IMR-90 (cell line): ENCODE measurements around the gene SLC9A7. TPM values are rescaled to one million over a fixed set of nuclear protein-coding genes. Genes with fewer than 3 reads are reported as not detected.

Experiments
- ATAC-seq: fragments of 200-7000 bp; cut with Tn5 transposase; 2 replicates; pipeline ENCODE4 v1.9.1; 2020; ENCODE audit warnings: low read depth, mild to moderate bottlenecking, moderate library complexity
- BruUV-seq: library from RNA; stranded (reverse); fragments of 400-500 nt; replicated peaks from 2 replicates; lab custom pipeline; 2021; lab: Mats Ljungman, UMichigan
- CTCF ChIA-PET: fragments of 300-600 bp; formaldehyde crosslinking; extraction: SDS; loops from one replicate; lab custom pipeline; 2021; ENCODE audit warnings: antibody characterized with exemption; lab: Yijun Ruan, JAX
- POLR2A ChIA-PET: fragments of 300-600 bp; sonication (Branson Sonifier 250); formaldehyde crosslinking; loops from one replicate; lab custom pipeline; 2022; ENCODE audit warnings: antibody characterized with exemption; ENCODE audit not compliant: unreplicated experiment; lab: Charles Lee
- DNase-seq: peaks from one replicate; pipeline ENCODE4 v3.0.0; 2013
- H2AFZ ChIP-seq: replicated peaks from 2 replicates; pipeline ENCODE3; 2013; ENCODE audit warnings: low read length, mild to moderate bottlenecking; ENCODE audit not compliant: poor library complexity
- H2AK5ac ChIP-seq: 2 replicates; pipeline ENCODE4 v1.6.1; 2013; ENCODE audit warnings: low read depth, low read length, inconsistent platforms
- H2AK9ac ChIP-seq: replicated peaks from 2 replicates; pipeline ENCODE3; 2013; ENCODE audit warnings: mild to moderate bottlenecking, low read depth, low read length, moderate library complexity; ENCODE audit not compliant: poor library complexity
- H2BK120ac ChIP-seq: 2 replicates; pipeline ENCODE4 v1.6.1; 2013; ENCODE audit warnings: low read depth, low read length, inconsistent platforms
- H2BK15ac ChIP-seq: 3 replicates; pipeline ENCODE4 v1.6.1; 2013; ENCODE audit warnings: low read depth, low read length, inconsistent platforms
- H2BK20ac ChIP-seq: 2 replicates; pipeline ENCODE4 v1.6.1; 2013; ENCODE audit warnings: low read depth, mild to moderate bottlenecking, inconsistent platforms, low read length, moderate library complexity
- H2BK5ac ChIP-seq: 2 replicates; pipeline ENCODE4 v1.6.1; 2013; ENCODE audit warnings: mild to moderate bottlenecking, low read depth, low read length, inconsistent platforms; ENCODE audit not compliant: poor library complexity, severe bottlenecking
- H3K14ac ChIP-seq: replicated peaks from 2 replicates; pipeline ENCODE4 v1.6.1; 2013; ENCODE audit warnings: low read depth, low read length, inconsistent platforms
- H3K18ac ChIP-seq: 2 replicates; pipeline ENCODE4 v1.6.1; 2013; ENCODE audit warnings: low read depth, low read length, control low read depth
- H3K23ac ChIP-seq: 2 replicates; pipeline ENCODE4 v1.6.1; 2013; ENCODE audit warnings: low read depth, low read length, inconsistent platforms
- H3K27ac ChIP-seq: 2 replicates; pipeline ENCODE4 v1.5.1; 2013; ENCODE audit warnings: mild to moderate bottlenecking, control low read depth, low read length; ENCODE audit not compliant: insufficient read depth
- H3K27me3 ChIP-seq: 2 replicates; pipeline ENCODE4 v1.6.1; 2013; ENCODE audit warnings: low read length; ENCODE audit not compliant: control insufficient read depth, insufficient read depth
- H3K36me3 ChIP-seq: 2 replicates; pipeline ENCODE4 v1.6.1; 2013; ENCODE audit warnings: low read length, mixed read lengths; ENCODE audit not compliant: control insufficient read depth, insufficient read depth
- H3K4ac ChIP-seq: 2 replicates; pipeline ENCODE4 v1.6.1; 2013; ENCODE audit warnings: low read depth, low read length, inconsistent platforms
- H3K4me1 ChIP-seq: 2 replicates; pipeline ENCODE4 v1.6.1; 2013; ENCODE audit warnings: low read length, mixed read lengths; ENCODE audit not compliant: control insufficient read depth, insufficient read depth
- H3K4me2 ChIP-seq: 2 replicates; pipeline ENCODE4 v1.6.1; 2013; ENCODE audit warnings: low read depth, mild to moderate bottlenecking, control low read depth, low read length, moderate library complexity
- H3K4me3 ChIP-seq: 2 replicates; pipeline ENCODE4 v1.5.1; 2013; ENCODE audit warnings: low read depth, mild to moderate bottlenecking, control low read depth, low read length, moderate library complexity; ENCODE audit not compliant: insufficient read depth
- H3K56ac ChIP-seq: 2 replicates; pipeline ENCODE4 v1.6.1; 2013; ENCODE audit warnings: low read length, inconsistent platforms; ENCODE audit not compliant: insufficient read depth; ENCODE audit errors: extremely low read depth
- H3K79me1 ChIP-seq, 2 experiments: 2 replicates each; pipeline ENCODE4 v1.6.1; 2013; ENCODE audit warnings: low read length in 2 of 2, inconsistent platforms in 1 of 2, low read depth in 1 of 2
- H3K9ac ChIP-seq: 2 replicates; pipeline ENCODE4 v1.6.1; 2013; ENCODE audit warnings: low read depth, low read length, control low read depth
- H3K9me1 ChIP-seq: 2 replicates; pipeline ENCODE4 v1.6.1; 2013; ENCODE audit warnings: low read length, inconsistent platforms; ENCODE audit not compliant: insufficient read depth
- H3K9me3 ChIP-seq: 2 replicates; pipeline ENCODE4 v1.6.1; 2013; ENCODE audit warnings: low read length; ENCODE audit not compliant: control insufficient read depth, insufficient read depth
- H4K20me1 ChIP-seq: 2 replicates; pipeline ENCODE4 v1.6.1; 2013; ENCODE audit warnings: low read length, inconsistent platforms; ENCODE audit not compliant: insufficient read depth
- H4K5ac ChIP-seq: 2 replicates; pipeline ENCODE4 v1.6.1; 2013; ENCODE audit warnings: mild to moderate bottlenecking, low read depth, low read length, control low read depth
- H4K8ac ChIP-seq, 2 experiments: 2 replicates each; pipeline ENCODE4 v1.6.1; 2013; ENCODE audit warnings: low read depth in 2 of 2, low read length in 2 of 2, control low read depth in 1 of 2, inconsistent platforms in 1 of 2
- H4K91ac ChIP-seq: 2 replicates; pipeline ENCODE4 v1.6.1; 2013; ENCODE audit warnings: low read depth, low read length, inconsistent platforms; ENCODE audit not compliant: insufficient read depth
- CHD1 ChIP-seq: IDR thresholded peaks from 2 replicates; pipeline ENCODE4 v1.6.1; 2012; ENCODE audit warnings: low read depth, low read length, improper control_type of control experiment
- MXI1 ChIP-seq: IDR thresholded peaks from 2 replicates; pipeline ENCODE4 v1.6.1; 2012; ENCODE audit warnings: low read depth, mild to moderate bottlenecking, low read length, moderate library complexity, borderline replicate concordance
- RAD21 ChIP-seq: IDR thresholded peaks from 2 replicates; pipeline ENCODE4 v1.6.1; 2012; ENCODE audit warnings: low read length, improper control_type of control experiment
- SMC3 ChIP-seq: fragments of 150-350 bp; IDR thresholded peaks from 2 replicates; pipeline ENCODE4 v1.6.1; 2016; ENCODE audit warnings: low read depth, mild to moderate bottlenecking, antibody characterized with exemption, low read length, moderate library complexity
- WGBS, 2 experiments: methylation state at CpG; one replicate each; pipeline versions ENCODE4 v1.1.5 to v1.1.7; 2013; ENCODE audit warnings: missing lambda C conversion rate in 2 of 2; ENCODE audit not compliant: insufficient read length in 1 of 2; ENCODE audit errors: extremely low coverage in 2 of 2; 5-methylcytosine and 5-hydroxymethylcytosine counted together
- dilution Hi-C: fragments of 300-500 bp; cut with HindIII; formaldehyde crosslinking; loops from one replicate; pipeline ENCODE4 v1.14.3; 2018; ENCODE audit warnings: low sequenced_read_pairs; ENCODE audit not compliant: unreplicated experiment
- in situ Hi-C: fragments of 300-500 bp; cut with MboI; formaldehyde crosslinking; loops from 3 replicates; pipeline ENCODE4 v1.14.3; 2019; ENCODE audit warnings: low sequenced_read_pairs, inconsistent platforms, mixed read lengths
- intact Hi-C: fragments of 100-400 bp; cut with micrococcal nuclease; formaldehyde crosslinking; loops from 2 replicates; pipeline ENCODE4 v1.10.0; 2022
- polyA plus RNA-seq, 3 experiments: library from polyadenylated mRNA; depleted of rRNA; stranded (reverse); fragments of >200 nt; gene quantifications; 2 replicates each; pipeline ENCODE4 v1.2.3, GENCODE V29; 2012; ENCODE audit warnings: low replicate concordance in 1 of 3
- total RNA-seq: library from RNA; depleted of rRNA; stranded (reverse); fragments of >200 nt; gene quantifications from 2 replicates; pipeline ENCODE4 v1.2.3, GENCODE V29; 2012

SLC9A7 gene
- total and polyA plus RNA-seq, 2 of the 4 experiments (the other 2 are of a cell fraction): 14.4 to 76.4 TPM

DNA sequence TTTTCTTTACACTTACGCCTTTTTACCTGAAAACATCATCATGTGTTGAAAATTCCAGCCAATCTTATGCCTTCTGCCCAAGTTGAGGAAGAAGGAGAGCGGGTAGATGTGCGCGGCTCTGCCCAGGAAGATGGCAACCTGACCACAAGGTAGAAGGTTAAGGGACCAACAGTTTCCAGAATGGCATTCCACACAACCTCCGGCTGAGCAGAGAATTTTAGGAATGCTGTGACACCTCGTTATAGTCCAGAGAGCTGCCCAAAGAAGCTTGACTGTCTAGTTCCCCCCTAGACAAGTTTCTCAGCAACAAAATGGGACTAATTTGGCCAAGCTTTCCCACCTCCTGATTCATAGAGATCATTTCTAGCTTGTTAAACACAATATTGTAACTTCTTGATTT is 110.3 kb downstream of the SLC9A7 start:
- no CpG with 5 or more reads among the region's 6 CpGs for WGBS, 2 experiments
- dilution Hi-C loops: no loop called here

More for the DNA sequence above, 110.3 kb downstream of the SLC9A7 start:
- H2AK5ac ChIP-seq: no peak overlapping the region
- no peak overlapping the region for H3K23ac ChIP-seq
- H4K20me1 ChIP-seq: no peaks in the 10 kb centered on the region
- H2BK120ac ChIP-seq: no peak overlapping the region
- H3K9me3 ChIP-seq: no peaks in the 10 kb centered on the region
- ATAC-seq (no peak), DNase-seq (no peak)
- no peak overlapping the region for H2BK15ac ChIP-seq
- no peak overlapping the region for H3K18ac ChIP-seq
- H3K36me3 ChIP-seq: no peaks in the 10 kb centered on the region
- POLR2A ChIA-PET: no interaction called here
- no peak overlapping the region for H2AFZ ChIP-seq
- in situ Hi-C loops (loop anchor here (10.0 kb wide), 1 partner anchor 94 kb away; no protein-coding TSS in a partner anchor), intact Hi-C loops (no loop called here)
- no peak overlapping the region for H3K4me3 ChIP-seq
- H3K56ac ChIP-seq: no peak overlapping the region
- no peaks in the 10 kb centered on the region for H3K79me1 ChIP-seq
- H3K27me3 ChIP-seq: peaks cover 4% of the 10 kb centered on the region; the same call in 1 of the 2 replicates
- no peak overlapping the region for H4K91ac ChIP-seq
- no peak overlapping the region for H4K5ac ChIP-seq
- H2BK20ac ChIP-seq: no peak overlapping the region
- H2AK9ac ChIP-seq: no peak overlapping the region
- H3K9ac ChIP-seq: no peak overlapping the region
- BruUV-seq: no TSS peak
- no peak overlapping the region for H4K8ac ChIP-seq
- CTCF ChIA-PET: interaction anchor here (0.6 to 2.1 kb wide), 2 partner anchors 76 to 100 kb away, joined by 3 to 5 read pairs; no protein-coding TSS in a partner anchor
- no peak overlapping the region for H3K4me2 ChIP-seq
- no peaks in the 10 kb centered on the region for H3K9me1 ChIP-seq
- TF ChIP-seq SMC3: no peak
- TF ChIP-seq MXI1: no peak
- no peak for TF ChIP-seq RAD21
- TF ChIP-seq CHD1: no peak
- no peak overlapping the region for H3K14ac ChIP-seq
- peaks cover 3% of the 10 kb centered on the region; the same call in 1 of the 2 replicates for H3K4me1 ChIP-seq
- no peak overlapping the region for H2BK5ac ChIP-seq
- H3K27ac ChIP-seq: no peak overlapping the region
- no peak overlapping the region for H3K4ac ChIP-seq
